Lower leg skin (tissue), 4 donors: ENCODE data around the gene ENO2. TPM values are rescaled to one million over a fixed set of nuclear protein-coding genes. Genes with fewer than 3 reads are reported as not detected.
A peak's percentile ranks its signal among the peaks of the same experiment; 100 is the strongest.
"Not testable (repeated sequence)": the region's sequence is repeated elsewhere in the genome, so short reads cannot be mapped to it uniquely, and the experiment has no call there.

Source experiments
- DNase-seq, 2 donors: peaks; one replicate each; pipeline ENCODE4 v3.0.0-alpha.2; 2019; ENCODE audit warnings: low spot score in 2 of 2
- H3K4me3 ChIP-seq: fragments of 200-600 bp; sonication (generic); 2 replicates; pipeline ENCODE4 v1.5.1; 2017; ENCODE audit warnings: mild to moderate bottlenecking, low read depth; ENCODE audit not compliant: poor library complexity, severe bottlenecking
- CTCF ChIP-seq, 3 donors: fragments of 450-650 bp; IDR thresholded peaks; one replicate each; pipeline ENCODE4 v1.5.1; 2016; ENCODE audit warnings: antibody characterized with exemption in 3 of 3, mild to moderate bottlenecking in 3 of 3, moderate library complexity in 2 of 3
- POLR2A ChIP-seq, 2 donors: fragments of 450-650 bp; IDR thresholded peaks; one replicate each; pipeline ENCODE4 v1.6.1; 2016 to 2017; ENCODE audit warnings: antibody characterized with exemption in 2 of 2, mild to moderate bottlenecking in 1 of 2, moderate library complexity in 1 of 2
- WGBS, 2 donors: methylation state at CpG; one replicate each; pipeline ENCODE4 v1.1.5; 2018; 5-methylcytosine and 5-hydroxymethylcytosine counted together
- intact Hi-C: fragments of 100-400 bp; cut with DNase I; formaldehyde crosslinking; loops from one replicate; pipeline ENCODE4 v1.15.0; 2023; ENCODE audit warnings: low total_unique reads
- total RNA-seq, 4 donors: library from RNA; depleted of rRNA; stranded (reverse); fragments of >200 nt; gene quantifications; one replicate each; pipeline ENCODE4 v1.1.0, GENCODE V29; 2016

The ENO2 gene
- total RNA-seq, 4 donors from 2014 or later, result 3.6 to 7.9 (median 6.1) TPM

GRCh38 chr12:6887460-6887859, 26.9 kb upstream of the ENO2 start:
- TF ChIP-seq POLR2A (IDR thresholded peaks at IDR 0.05), result no peak
- no peak for TF ChIP-seq CTCF (IDR thresholded peaks at IDR 0.05)
- 78 to 87% methylated on average over 8 of the region's 8 CpGs for WGBS, 2 donors
- intact Hi-C loops, result no loop called here
- H3K4me3 ChIP-seq, result no peak overlapping the region
- DNase-seq, result no peak

- TF ChIP-seq POLR2A (IDR thresholded peaks at IDR 0.05), result no peak
- no peak for TF ChIP-seq CTCF (IDR thresholded peaks at IDR 0.05)
- intact Hi-C loops, result no loop called here
- no peak overlapping the region for H3K4me3 ChIP-seq
- WGBS, 2 donors, result 77 to 78% methylated on average over 2 of the region's 2 CpGs
- no peak for DNase-seq
Measured at GRCh38 chr12:6888360-6888759, 26.0 kb upstream of the ENO2 start.

DNA sequence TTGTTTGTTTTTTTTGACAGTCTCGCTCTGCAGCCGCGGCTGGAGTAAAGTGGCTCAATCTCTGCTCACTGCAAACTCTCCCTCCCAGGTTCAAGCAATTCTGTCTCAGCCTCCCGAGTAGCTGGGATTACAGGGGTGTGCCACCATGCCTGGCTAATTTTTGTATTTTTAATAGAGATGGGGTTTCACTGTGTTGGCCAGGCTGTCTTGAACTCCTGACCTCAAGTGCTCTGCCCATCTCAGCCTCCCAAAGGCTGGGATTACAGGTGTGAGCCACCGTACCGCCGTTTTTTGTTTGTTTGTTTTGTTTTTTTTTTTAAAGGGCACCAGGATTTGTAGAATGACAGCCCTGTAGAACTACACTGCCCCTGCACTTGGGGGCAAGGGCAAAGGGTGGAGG, 25.6 kb upstream of the ENO2 start:
- intact Hi-C loops, H3K4me3 ChIP-seq, DNase-seq: not testable (repeated sequence)
- WGBS, 2 donors, result 77 to 81% methylated on average over 7 of the region's 7 CpGs

DNA sequence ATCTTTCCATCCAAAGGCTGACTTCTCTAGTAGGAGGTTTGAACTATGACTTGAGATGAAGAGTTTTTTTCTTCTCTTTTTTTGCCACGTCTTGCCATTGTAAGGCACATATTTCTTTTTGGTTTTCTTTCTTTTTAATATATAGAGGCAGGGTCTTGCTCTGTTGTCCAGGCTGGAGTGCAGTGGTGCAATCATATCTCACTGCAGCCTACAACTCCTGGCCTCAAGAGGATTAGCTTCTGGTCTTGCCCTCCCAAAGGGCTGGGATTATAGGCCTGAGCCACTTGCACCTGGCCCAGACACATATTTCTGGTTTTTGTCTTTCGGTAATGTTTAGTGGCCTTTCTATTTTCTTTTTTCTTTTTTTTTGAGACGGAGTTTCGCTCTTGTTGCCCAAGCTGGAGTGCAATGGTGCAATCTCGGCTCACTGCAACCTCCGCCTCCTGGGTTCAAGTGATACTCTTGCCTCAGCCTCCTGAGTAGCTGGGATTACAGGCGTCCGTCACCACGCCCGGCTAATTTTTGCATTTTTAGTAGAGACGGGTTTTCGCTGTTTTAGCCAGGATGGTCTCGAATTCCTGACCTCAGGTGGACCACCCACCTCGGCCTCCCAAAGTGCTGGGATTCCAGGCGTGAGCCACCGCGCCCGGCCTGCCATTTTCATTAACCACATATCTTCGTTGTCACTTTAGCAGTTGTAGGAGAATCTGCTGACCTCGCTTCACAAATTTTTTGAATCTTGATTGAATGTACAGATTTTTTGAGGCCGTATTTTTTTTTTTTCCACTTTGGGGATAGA, 24.4 kb upstream of the ENO2 start:
- DNase-seq, H3K4me3 ChIP-seq, intact Hi-C loops: not testable (repeated sequence)
- WGBS, 2 donors, result 90 to 92% methylated on average over 21 of the region's 21 CpGs

DNA sequence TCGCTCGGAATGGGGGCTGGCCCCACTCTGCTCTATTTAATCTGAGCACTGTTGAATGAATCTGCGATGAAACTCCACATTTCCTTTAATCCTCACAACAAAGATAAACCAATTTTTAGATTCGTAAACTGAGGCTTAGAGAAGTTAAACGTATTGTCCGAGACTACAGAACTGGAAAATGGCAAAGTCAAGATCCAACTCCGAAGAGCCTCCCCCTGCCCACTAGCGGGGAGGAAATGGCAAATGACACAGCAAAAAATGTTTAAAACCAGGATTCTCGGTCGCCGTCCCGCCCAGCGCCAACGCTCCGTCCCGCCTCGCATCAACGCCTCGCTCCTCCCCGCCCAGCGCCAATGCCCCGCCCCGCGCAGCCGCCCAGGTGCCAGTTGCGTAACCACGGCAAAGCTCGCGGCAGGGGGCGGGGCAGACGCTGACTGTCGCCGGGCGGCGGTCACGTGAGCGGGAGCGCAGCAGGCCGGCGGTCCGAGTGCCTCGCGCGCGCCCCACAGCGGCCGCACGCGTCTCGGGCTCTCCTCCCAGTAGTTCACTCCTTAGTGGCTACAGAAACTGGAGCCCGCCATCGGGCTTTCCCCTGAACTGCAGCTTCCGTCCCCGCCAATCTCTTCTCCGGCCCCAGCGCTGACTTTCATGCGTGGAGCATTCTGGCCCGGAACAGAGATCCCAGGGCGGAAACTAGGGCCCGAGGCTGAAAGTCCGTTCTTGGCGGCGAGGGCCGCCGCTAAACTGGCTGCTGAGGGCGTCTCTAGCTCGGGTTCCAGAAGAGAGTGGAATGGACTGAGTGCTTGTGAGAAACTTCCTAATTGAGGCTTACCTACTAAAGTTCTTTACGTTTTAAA, 23.4 kb upstream of the ENO2 start:
- no peak overlapping the region for H3K4me3 ChIP-seq
- intact Hi-C loops, result no loop called here
- DNase-seq, result peak; percentile 95 to 100
- WGBS, 2 donors, result 1% methylated on average over 47 to 67 of the region's 68 CpGs
- peak in 1 of 3 donors; percentile 41 for TF ChIP-seq CTCF (IDR thresholded peaks at IDR 0.05)
- TF ChIP-seq POLR2A (IDR thresholded peaks at IDR 0.05), result peak in 1 of 2 donors; percentile 30

DNA sequence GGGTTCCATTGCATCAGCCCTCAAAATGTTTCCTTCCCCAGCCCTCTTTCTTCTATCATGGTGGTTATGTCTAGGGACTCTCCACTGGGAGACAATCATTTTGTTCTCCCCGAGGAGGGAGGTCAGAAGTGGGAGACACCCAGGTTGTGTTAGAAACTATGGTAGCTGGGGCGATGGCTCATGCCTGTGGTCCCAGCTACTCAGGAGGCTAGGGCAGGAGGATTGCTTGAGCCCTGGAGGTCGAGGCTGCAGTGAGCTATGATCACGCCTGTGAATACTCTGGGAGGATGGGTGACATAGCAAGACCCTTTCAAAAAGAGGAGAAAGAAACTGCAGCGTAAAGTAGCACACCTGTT, 22.8 kb upstream of the ENO2 start:
- TF ChIP-seq CTCF (IDR thresholded peaks at IDR 0.05) (no peak), POLR2A (IDR thresholded peaks at IDR 0.05) (no peak)
- H3K4me3 ChIP-seq, result no peak overlapping the region
- intact Hi-C loops, result no loop called here
- WGBS, 2 donors, result 78 to 80% methylated on average over 5 of the region's 5 CpGs
- DNase-seq, result no peak

DNA sequence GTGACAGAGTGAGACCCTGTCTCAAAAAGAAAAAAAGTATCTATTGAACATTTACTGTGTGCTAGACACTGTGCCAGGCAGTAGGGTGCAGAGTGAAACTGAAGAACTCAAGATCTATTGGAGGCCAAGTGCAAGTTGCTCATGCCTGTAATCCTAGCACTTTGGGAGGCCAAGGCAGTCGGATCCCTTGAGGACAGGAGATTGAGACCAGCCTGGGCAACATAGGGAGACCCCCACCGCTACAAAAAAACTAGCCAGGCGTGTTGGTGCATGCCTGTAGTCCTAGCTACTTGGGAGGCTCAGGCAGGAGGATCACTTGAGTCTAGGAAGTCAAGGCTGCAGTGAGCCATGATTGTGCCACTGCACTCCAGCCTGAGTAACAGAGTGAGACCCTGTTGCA, 21.7 kb upstream of the ENO2 start:
- H3K4me3 ChIP-seq, intact Hi-C loops, DNase-seq: not testable (repeated sequence)
- 90 to 92% methylated on average over 3 of the region's 3 CpGs for WGBS, 2 donors
